GM10248 (cell line): ENCODE results near the gene PRKCB.
A peak's percentile ranks its signal among the peaks of the same experiment; 100 is the strongest.

Experiments used
- CTCF ChIA-PET: fragments of 300-600 bp; sonication (Branson Sonifier 250); formaldehyde crosslinking; extraction: SDS; loops from one replicate; lab custom pipeline; 2021; ENCODE audit warnings: antibody characterized with exemption; lab: Yijun Ruan, JAX
- POLR2A ChIA-PET: fragments of 350-650 bp; sonication (Branson Sonifier 250); formaldehyde crosslinking; extraction: SDS; loops from one replicate; lab custom pipeline; 2020; ENCODE audit warnings: antibody characterized with exemption; lab: Yijun Ruan, JAX
- DNase-seq: peaks from one replicate; pipeline ENCODE4 v3.0.0; 2012; ENCODE audit errors: extremely low spot score
- TF ChIP-seq, protein P1 (sequence below): IDR thresholded peaks from 2 replicates; pipeline ENCODE4 v1.5.1; 2012; ENCODE audit warnings: mild to moderate bottlenecking, low read depth; ENCODE audit errors: extremely low read depth, missing control alignments, control extremely low read depth

The PRKCB gene

DNA sequence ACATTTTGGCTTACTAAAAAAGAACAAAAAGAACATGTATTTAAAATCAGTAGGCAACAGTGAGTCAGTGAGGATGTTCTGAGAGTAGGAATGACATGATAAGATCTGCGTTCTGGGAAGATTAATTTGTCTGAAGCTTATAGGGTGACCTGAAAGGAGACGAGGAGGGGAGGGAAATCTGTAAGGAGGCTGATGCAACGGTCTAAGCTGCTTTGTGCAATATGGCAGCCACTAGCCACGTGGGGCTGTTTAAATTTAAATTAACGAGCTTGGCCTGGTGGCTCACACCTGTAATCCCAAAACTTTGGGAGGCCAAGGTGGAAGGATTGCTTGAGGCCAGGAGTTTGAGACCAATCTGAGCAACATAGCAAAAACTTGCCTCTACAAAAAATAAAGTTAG lies 238.8 kb downstream of the PRKCB start:
- ChIA-PET CTCF (interaction anchor here (1.0 to 1.1 kb wide), 4 partner anchors 12 to 21 kb away, joined by 3 read pairs; no protein-coding TSS in a partner anchor), POLR2A (no interaction called here)
- TF ChIP-seq, protein P1, sequence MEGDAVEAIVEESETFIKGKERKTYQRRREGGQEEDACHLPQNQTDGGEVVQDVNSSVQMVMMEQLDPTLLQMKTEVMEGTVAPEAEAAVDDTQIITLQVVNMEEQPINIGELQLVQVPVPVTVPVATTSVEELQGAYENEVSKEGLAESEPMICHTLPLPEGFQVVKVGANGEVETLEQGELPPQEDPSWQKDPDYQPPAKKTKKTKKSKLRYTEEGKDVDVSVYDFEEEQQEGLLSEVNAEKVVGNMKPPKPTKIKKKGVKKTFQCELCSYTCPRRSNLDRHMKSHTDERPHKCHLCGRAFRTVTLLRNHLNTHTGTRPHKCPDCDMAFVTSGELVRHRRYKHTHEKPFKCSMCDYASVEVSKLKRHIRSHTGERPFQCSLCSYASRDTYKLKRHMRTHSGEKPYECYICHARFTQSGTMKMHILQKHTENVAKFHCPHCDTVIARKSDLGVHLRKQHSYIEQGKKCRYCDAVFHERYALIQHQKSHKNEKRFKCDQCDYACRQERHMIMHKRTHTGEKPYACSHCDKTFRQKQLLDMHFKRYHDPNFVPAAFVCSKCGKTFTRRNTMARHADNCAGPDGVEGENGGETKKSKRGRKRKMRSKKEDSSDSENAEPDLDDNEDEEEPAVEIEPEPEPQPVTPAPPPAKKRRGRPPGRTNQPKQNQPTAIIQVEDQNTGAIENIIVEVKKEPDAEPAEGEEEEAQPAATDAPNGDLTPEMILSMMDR: no peak
- no peak for DNase-seq

GRCh38 chr16:24075302-24075701 lies 239.5 kb downstream of the PRKCB start:
- TF ChIP-seq, protein P1: no peak
- ChIA-PET POLR2A (no interaction called here), CTCF (interaction anchor here (1.0 kb wide), 2 partner anchors 19 to 20 kb away, joined by 3 read pairs; no protein-coding TSS in a partner anchor)
- no peak for DNase-seq

- CTCF ChIA-PET: interaction anchor here (1.0 kb wide), 1 partner anchor 25 kb away, joined by 3 read pairs; no protein-coding TSS in a partner anchor
Observed at GRCh38 chr16:24075931-24076716, 240.3 kb downstream of the PRKCB start.

DNA sequence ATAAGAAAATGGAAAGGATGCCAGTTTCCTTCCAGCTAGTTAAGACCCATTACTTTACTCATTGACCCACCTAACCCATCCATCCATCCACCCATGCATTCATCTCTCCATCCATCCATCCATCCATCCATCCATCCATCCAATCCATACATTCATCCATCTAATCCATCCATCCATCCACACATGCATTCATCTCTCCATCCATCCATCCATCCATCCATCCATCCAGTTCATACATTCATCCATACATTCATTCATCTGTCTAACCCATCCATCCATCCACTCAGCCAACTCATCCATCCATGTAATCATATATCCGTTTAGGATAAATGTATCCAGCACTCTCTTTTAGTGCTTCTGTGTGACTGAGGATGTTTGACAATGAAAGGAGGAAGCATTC lies 241.5 kb downstream of the PRKCB start:
- CTCF ChIA-PET: interaction anchor here (1.6 kb wide), 1 partner anchor 11 kb away, joined by 6 read pairs; no protein-coding TSS in a partner anchor
- no peak for DNase-seq
- POLR2A ChIA-PET: no interaction called here
- TF ChIP-seq, protein P1: no peak

More at GRCh38 chr16:24075931-24076716, 240.3 kb downstream of the PRKCB start:
- peak; percentile 38 for DNase-seq
- POLR2A ChIA-PET: no interaction called here
- TF ChIP-seq, protein P1: no peak

GRCh38 chr16:24077966-24078365 lies 242.2 kb downstream of the PRKCB start:
- POLR2A ChIA-PET: no interaction called here
- CTCF ChIA-PET: interaction anchor here (0.9 to 1.6 kb wide), 2 partner anchors 11 to 23 kb away, joined by 4 to 6 read pairs; no protein-coding TSS in a partner anchor
- TF ChIP-seq, protein P1: no peak
- DNase-seq: no peak

GRCh38 chr16:24085666-24086065 lies 249.9 kb downstream of the PRKCB start:
- CTCF ChIA-PET: interaction anchor here (1.3 kb wide), 2 partner anchors 13 to 15 kb away, joined by 4 to 9 read pairs; no protein-coding TSS in a partner anchor
- POLR2A ChIA-PET: no interaction called here
- TF ChIP-seq, protein P1: no peak
- DNase-seq: no peak
